ENCODE data around the gene LAMP1. TPM values are rescaled to one million over a fixed set of nuclear protein-coding genes. Genes with fewer than 3 reads are reported as not detected.

Gene LAMP1
- total and polyA plus RNA-seq, 2 of the 4 experiments (the other 2 are of a cell fraction): 60.6 to 229 TPM

- Histone ChIP-seq H3K4me3 (ENCODE audit: insufficient read depth, low read depth, low read length) (no peak overlapping the region), H3K4me2 (ENCODE audit: low read depth, low read length) (no peak overlapping the region), H3K4me1 (ENCODE audit: control insufficient read depth, insufficient read depth, low read length) (no peaks in the 10 kb centered on the region), H3K14ac (replicated peaks; ENCODE audit: low read depth, low read length) (no peak overlapping the region), H2BK20ac (ENCODE audit: low read depth, low read length) (no peak overlapping the region), H4K8ac (ENCODE audit: low read depth in 2 of 2, low read length in 2 of 2) (no peak overlapping the region), H4K20me1 (ENCODE audit: insufficient read depth, low read length) (no peaks in the 10 kb centered on the region), H2BK5ac (ENCODE audit: low read depth, low read length, poor library complexity, severe bottlenecking) (no peak overlapping the region), H3K9me1 (ENCODE audit: insufficient read depth, low read length) (no peaks in the 10 kb centered on the region), H4K5ac (ENCODE audit: low read depth, low read length) (no peak overlapping the region), H3K9me3 (ENCODE audit: control insufficient read depth, insufficient read depth, low read length) (no peaks in the 10 kb centered on the region), H2BK15ac (ENCODE audit: low read depth, low read length) (no peak overlapping the region), H3K9ac (ENCODE audit: low read depth, low read length) (no peak overlapping the region), H2AK5ac (ENCODE audit: low read depth, low read length) (no peak overlapping the region), H4K91ac (ENCODE audit: insufficient read depth, low read depth, low read length) (no peak overlapping the region), H2BK120ac (ENCODE audit: low read depth, low read length) (no peak overlapping the region), H3K23ac (ENCODE audit: low read depth, low read length) (no peak overlapping the region), H3K56ac (ENCODE audit: extremely low read depth, insufficient read depth, low read length) (no peak overlapping the region), H2AK9ac (replicated peaks; ENCODE audit: low read depth, low read length, poor library complexity) (no peak overlapping the region), H3K18ac (ENCODE audit: low read depth, low read length) (no peak overlapping the region), H3K27ac (ENCODE audit: insufficient read depth, low read length) (no peak overlapping the region), H3K4ac (ENCODE audit: low read depth, low read length) (no peak overlapping the region), H2AFZ (replicated peaks; ENCODE audit: low read length, poor library complexity) (no peak overlapping the region), H3K36me3 (ENCODE audit: control insufficient read depth, insufficient read depth, low read length) (no peaks in the 10 kb centered on the region), H3K27me3 (ENCODE audit: control insufficient read depth, insufficient read depth, low read length) (peaks cover 14% of the 10 kb centered on the region; the same call in 1 of the 2 replicates), H3K79me1 (ENCODE audit: low read depth in 1 of 2, low read length in 2 of 2) (no peaks in the 10 kb centered on the region)
- ATAC-seq (ENCODE audit: low read depth) (no peak), DNase-seq (no peak)
- TF ChIP-seq RAD21 (IDR thresholded peaks at IDR 0.05; ENCODE audit: low read length) (no peak), ELK1 (IDR thresholded peaks at IDR 0.05; ENCODE audit: borderline replicate concordance, low read depth, low read length) (no peak)
- intact Hi-C loops (cut with micrococcal nuclease) (no loop called here), dilution Hi-C loops (cut with HindIII; ENCODE audit: low sequenced_read_pairs, unreplicated experiment) (no loop called here), in situ Hi-C loops (cut with MboI; ENCODE audit: low sequenced_read_pairs) (no loop called here)
- CTCF ChIA-PET: no interaction called here
- BruUV-seq (replicated peaks): no TSS peak
- 86% methylated on average over 19 of the region's 29 CpGs; no CpG with 5 or more reads in 1 of the 2 experiments for WGBS, 2 experiments (ENCODE audit: extremely low coverage in 2 of 2, insufficient read length in 1 of 2)
- POLR2A ChIA-PET (ENCODE audit: unreplicated experiment): no interaction called here
Observed at GRCh38 chr13:113369189-113369588, 72.2 kb downstream of the LAMP1 start.
